CD4-positive, alpha-beta memory T cell (primary cell): ENCODE measurements around the gene PNPLA7. TPM values are rescaled to one million over a fixed set of nuclear protein-coding genes. Genes with fewer than 3 reads are reported as not detected.

ENCODE experiments used
- CTCF ChIA-PET: fragments of 350-600 bp; sonication (Branson Sonifier 250); formaldehyde crosslinking; loops from one replicate; lab custom pipeline; 2021; ENCODE audit warnings: inconsistent platforms; ENCODE audit not compliant: partially characterized antibody; lab: Charles Lee
- POLR2A ChIA-PET: fragments of 350-600 bp; sonication (Branson Sonifier 250); formaldehyde crosslinking; loops from one replicate; lab custom pipeline; 2021; ENCODE audit not compliant: partially characterized antibody; lab: Charles Lee
- DNase-seq, 5 donors: peaks; one replicate each; pipeline versions ENCODE4 v3.0.0 to v3.0.0-alpha.2; 2020 to 2022; ENCODE audit warnings: mixed read lengths in 1 of 5
- H3K27ac ChIP-seq: one replicate; pipeline ENCODE4 v1.7.0; 2013; ENCODE audit warnings: low read depth, low read length
- H3K27me3 ChIP-seq: 2 replicates; pipeline ENCODE4 v1.7.0; 2013; ENCODE audit warnings: mild to moderate bottlenecking, low read length, moderate library complexity; ENCODE audit not compliant: insufficient read depth
- H3K36me3 ChIP-seq: 2 replicates; pipeline ENCODE4 v1.7.0; 2013; ENCODE audit warnings: mild to moderate bottlenecking, low read length, moderate library complexity; ENCODE audit not compliant: insufficient read depth
- H3K4me1 ChIP-seq: 2 replicates; pipeline ENCODE4 v1.7.0; 2013; ENCODE audit warnings: mild to moderate bottlenecking, low read length, moderate library complexity; ENCODE audit not compliant: insufficient read depth
- H3K4me3 ChIP-seq, 2 donors: one replicate each; pipeline ENCODE4 v1.7.0; 2013; ENCODE audit warnings: low read length in 2 of 2, mild to moderate bottlenecking in 1 of 2
- H3K9me3 ChIP-seq, 2 donors: one replicate each; pipeline ENCODE4 v1.7.0; 2013; ENCODE audit warnings: low read length in 2 of 2, control low read depth in 1 of 2; ENCODE audit not compliant: control insufficient read depth in 1 of 2
- H3K27ac Mint-ChIP-seq, 7 donors: one replicate each; pipeline ENCODE4 v1.8.0; 2020 to 2021; ENCODE audit warnings: mixed read lengths in 7 of 7, mild to moderate bottlenecking in 6 of 7, inconsistent platforms in 3 of 7, moderate library complexity in 3 of 7
- H3K27me3 Mint-ChIP-seq, 2 donors: one replicate each; pipeline ENCODE4 v1.8.0; 2020 to 2021; ENCODE audit warnings: mixed read lengths in 2 of 2
- H3K36me3 Mint-ChIP-seq, 2 donors: one replicate each; pipeline ENCODE4 v1.8.0; 2020 to 2021; ENCODE audit warnings: mixed read lengths in 2 of 2, inconsistent platforms in 1 of 2, mild to moderate bottlenecking in 1 of 2
- H3K4me1 Mint-ChIP-seq, 4 donors: one replicate each; pipeline ENCODE4 v1.8.0; 2020 to 2021; ENCODE audit warnings: mixed read lengths in 4 of 4, mild to moderate bottlenecking in 1 of 4
- H3K4me3 Mint-ChIP-seq, 8 donors: one replicate each; pipeline ENCODE4 v1.8.0; 2020 to 2021; ENCODE audit warnings: mixed read lengths in 8 of 8, mild to moderate bottlenecking in 7 of 8, moderate library complexity in 6 of 8, inconsistent platforms in 3 of 8
- H3K9me3 Mint-ChIP-seq, 8 donors: one replicate each; pipeline ENCODE4 v1.8.0; 2020 to 2021; ENCODE audit warnings: mixed read lengths in 8 of 8, mild to moderate bottlenecking in 5 of 8, inconsistent platforms in 3 of 8, moderate library complexity in 1 of 8
- intact Hi-C: fragments of 100-400 bp; cut with micrococcal nuclease; formaldehyde crosslinking; loops from one replicate; pipeline ENCODE4 v1.15.1; 2023
- polyA plus RNA-seq, 2 donors: library from polyadenylated mRNA; unstranded; fragments of 300-500 nt; fragmentation: Illumina TruSeq; gene quantifications; one replicate each; pipeline ENCODE4 v1.2.3, GENCODE V29; 2021
- total RNA-seq, 2 experiments: library from RNA; stranded (reverse); gene quantifications; one replicate each; pipeline ENCODE4 v1.2.3, GENCODE V29; 2021

Gene PNPLA7
- total and polyA plus RNA-seq, 4 experiments from 2014 or later, result 0.98 to 15.7 (median 15.5) TPM; not detected in 1

- Histone ChIP-seq H3K4me1 (no peaks in the 10 kb centered on the region), H3K4me3 (no peak overlapping the region), H3K36me3 (no peaks in the 10 kb centered on the region), H3K9me3 (no peaks in the 10 kb centered on the region), H3K27ac (no peak overlapping the region), H3K27me3 (no peaks in the 10 kb centered on the region)
- Mint-ChIP-seq H3K27ac (no peak overlapping the region), H3K4me3 (no peak overlapping the region), H3K36me3 (no peaks in the 10 kb centered on the region), H3K27me3 (peaks cover 2 to 4% of the 10 kb centered on the region in 2 donors), H3K9me3 (peaks cover 0 to 6% (median under 1%) of the 10 kb centered on the region in 8 donors), H3K4me1 (peaks cover 2 to 5% (median 4%) of the 10 kb centered on the region in 4 donors)
- intact Hi-C loops, result no loop called here
- ChIA-PET POLR2A (no interaction called here), CTCF (no interaction called here)
- DNase-seq, result no peak
Measured at GRCh38 chr9:137439158-137439714, 111.0 kb downstream of the PNPLA7 start.

- no peak overlapping the region for H3K4me3 ChIP-seq
- H3K27ac ChIP-seq, result no peak overlapping the region
- no peaks in the 10 kb centered on the region for H3K27me3 ChIP-seq
- POLR2A ChIA-PET, result no interaction called here
- Mint-ChIP-seq H3K4me3 (no peak overlapping the region), H3K9me3 (peaks cover 0 to 6% (median under 1%) of the 10 kb centered on the region in 8 donors), H3K36me3 (no peaks in the 10 kb centered on the region), H3K27me3 (peaks cover 2 to 4% of the 10 kb centered on the region in 2 donors), H3K27ac (no peak overlapping the region), H3K4me1 (peaks cover 2 to 5% (median 4%) of the 10 kb centered on the region in 4 donors)
- intact Hi-C loops, result no loop called here
- CTCF ChIA-PET, result no interaction called here
- H3K36me3 ChIP-seq, result no peaks in the 10 kb centered on the region
- no peaks in the 10 kb centered on the region for H3K4me1 ChIP-seq
- no peaks in the 10 kb centered on the region for H3K9me3 ChIP-seq
- DNase-seq, result no peak
Measured at GRCh38 chr9:137438591-137439157, 111.5 kb downstream of the PNPLA7 start.

DNA sequence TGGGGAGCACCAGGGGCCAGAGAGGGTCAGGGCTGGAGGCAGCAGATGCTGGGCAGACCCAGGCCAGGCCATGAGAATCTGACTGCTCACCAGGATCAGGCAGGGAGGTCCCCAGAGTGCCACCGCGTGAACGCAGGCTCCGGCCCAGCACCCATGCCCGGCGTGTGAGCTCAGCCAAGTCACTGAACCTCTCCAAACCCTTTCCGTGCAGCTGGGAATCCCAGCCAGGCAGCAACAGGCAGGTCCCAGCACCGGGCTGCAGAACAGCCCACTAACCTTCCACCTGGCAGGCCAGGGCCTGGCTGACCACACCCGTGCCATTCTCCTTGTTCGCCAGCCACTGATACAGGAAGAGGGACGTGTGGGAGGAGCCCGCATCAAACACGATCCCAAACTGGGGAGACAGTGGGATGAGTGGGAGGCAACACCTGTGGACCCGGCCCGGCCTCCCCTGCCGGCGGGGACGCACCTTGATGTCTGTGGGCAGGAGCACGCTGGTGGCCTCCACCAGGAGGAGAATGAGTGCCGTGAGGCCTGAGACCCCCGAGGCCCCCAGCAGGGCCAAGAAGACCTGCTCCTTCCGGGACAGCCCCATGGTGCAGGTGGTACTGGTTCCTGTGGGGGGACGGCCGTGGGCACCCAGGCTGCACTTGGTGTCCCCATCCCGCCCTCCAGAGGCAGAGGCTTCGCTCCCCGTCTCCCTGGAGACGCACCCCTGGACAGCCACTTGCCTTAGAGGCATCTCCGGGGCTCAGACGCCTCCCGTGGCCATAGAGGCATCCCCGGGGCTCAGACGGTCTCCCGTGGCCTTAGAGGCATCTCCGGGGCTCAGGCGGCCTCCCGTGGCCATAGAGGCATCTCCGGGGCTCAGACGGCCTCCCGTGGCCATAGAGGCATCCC lies 112.3 kb downstream of the PNPLA7 start:
- H3K4me3 ChIP-seq, result no peak overlapping the region
- intact Hi-C loops, result no loop called here
- POLR2A ChIA-PET, result no interaction called here
- no peaks in the 10 kb centered on the region for H3K27me3 ChIP-seq
- peaks cover 0 to 6% (median under 1%) of the 10 kb centered on the region in 8 donors for H3K9me3 Mint-ChIP-seq
- H3K4me1 Mint-ChIP-seq, result peaks cover 2 to 5% (median 4%) of the 10 kb centered on the region in 4 donors
- no peaks in the 10 kb centered on the region for H3K36me3 ChIP-seq
- no peak for DNase-seq
- H3K27me3 Mint-ChIP-seq, result peaks cover 2% of the 10 kb centered on the region in 2 donors
- no peak overlapping the region for H3K27ac ChIP-seq
- H3K27ac Mint-ChIP-seq, result no peak overlapping the region
- H3K9me3 ChIP-seq, result no peaks in the 10 kb centered on the region
- CTCF ChIA-PET, result no interaction called here
- no peak overlapping the region for H3K4me3 Mint-ChIP-seq
- H3K4me1 ChIP-seq, result no peaks in the 10 kb centered on the region
- no peaks in the 10 kb centered on the region for H3K36me3 Mint-ChIP-seq

GRCh38 chr9:137436761-137437600 lies 113.2 kb downstream of the PNPLA7 start:
- no peaks in the 10 kb centered on the region for H3K36me3 ChIP-seq
- ChIA-PET CTCF (no interaction called here), POLR2A (no interaction called here)

GRCh38 chr9:137435980-137436760 lies 114.0 kb downstream of the PNPLA7 start:
- H3K4me1 ChIP-seq, result no peaks in the 10 kb centered on the region
- no peaks in the 10 kb centered on the region for H3K9me3 ChIP-seq
- Mint-ChIP-seq H3K4me3 (no peak overlapping the region), H3K9me3 (no peaks in the 10 kb centered on the region), H3K27ac (no peak overlapping the region), H3K36me3 (no peaks in the 10 kb centered on the region), H3K27me3 (no peaks in the 10 kb centered on the region), H3K4me1 (no peaks in the 10 kb centered on the region)
- POLR2A ChIA-PET, result no interaction called here
- no peak overlapping the region for H3K4me3 ChIP-seq
- intact Hi-C loops, result no loop called here
- no peaks in the 10 kb centered on the region for H3K36me3 ChIP-seq
- CTCF ChIA-PET, result no interaction called here
- no peak overlapping the region for H3K27ac ChIP-seq
- DNase-seq, result no peak
- no peaks in the 10 kb centered on the region for H3K27me3 ChIP-seq

More at GRCh38 chr9:137436761-137437600, 113.2 kb downstream of the PNPLA7 start:
- H3K9me3 ChIP-seq, result no peaks in the 10 kb centered on the region
- no peaks in the 10 kb centered on the region for H3K27me3 ChIP-seq
- no peak overlapping the region for H3K4me3 ChIP-seq
- no peaks in the 10 kb centered on the region for H3K4me1 ChIP-seq
- H3K27ac ChIP-seq, result no peak overlapping the region
- H3K4me1 Mint-ChIP-seq, result peaks cover 2 to 3% (median 3%) of the 10 kb centered on the region in 4 donors
- H3K9me3 Mint-ChIP-seq, result peaks cover 0 to 3% (median under 1%) of the 10 kb centered on the region in 8 donors
- no peak overlapping the region for H3K4me3 Mint-ChIP-seq
- peaks cover 1 to 2% of the 10 kb centered on the region in 2 donors for H3K27me3 Mint-ChIP-seq
- no peak for DNase-seq
- intact Hi-C loops, result no loop called here
- no peak overlapping the region for H3K27ac Mint-ChIP-seq
- H3K36me3 Mint-ChIP-seq, result no peaks in the 10 kb centered on the region

GRCh38 chr9:137435381-137435891 lies 114.8 kb downstream of the PNPLA7 start:
- intact Hi-C loops, result no loop called here
- Mint-ChIP-seq H3K36me3 (no peaks in the 10 kb centered on the region), H3K27ac (no peak overlapping the region), H3K9me3 (no peaks in the 10 kb centered on the region), H3K4me1 (no peaks in the 10 kb centered on the region), H3K27me3 (no peaks in the 10 kb centered on the region), H3K4me3 (no peak overlapping the region)
- H3K9me3 ChIP-seq, result no peaks in the 10 kb centered on the region
- no peak for DNase-seq
- H3K36me3 ChIP-seq, result no peaks in the 10 kb centered on the region
- no peak overlapping the region for H3K27ac ChIP-seq
- ChIA-PET CTCF (no interaction called here), POLR2A (no interaction called here)
- H3K27me3 ChIP-seq, result no peaks in the 10 kb centered on the region
- H3K4me1 ChIP-seq, result no peaks in the 10 kb centered on the region
- H3K4me3 ChIP-seq, result no peak overlapping the region
